ENCODE data around the gene NAP1L5.

NAP1L5 gene, protein sequence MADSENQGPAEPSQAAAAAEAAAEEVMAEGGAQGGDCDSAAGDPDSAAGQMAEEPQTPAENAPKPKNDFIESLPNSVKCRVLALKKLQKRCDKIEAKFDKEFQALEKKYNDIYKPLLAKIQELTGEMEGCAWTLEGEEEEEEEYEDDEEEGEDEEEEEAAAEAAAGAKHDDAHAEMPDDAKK

GRCh38 chr4:88697588-88698329 lies at the start of gene NAP1L5:
TSS of gene NAP1L5 (minus strand) at chr4:88697829. CDS start at chr4:88697754, 75 bp downstream.
- in situ Hi-C loops (cut with MboI; ENCODE audit: low sequenced_read_pairs), result no loop called here
- peak; percentile 73 to 77 for DNase-seq (ENCODE audit: low spot score in 2 of 2)
- Histone ChIP-seq H3K9me3 (no peaks in the 10 kb centered on the region), H3K4me1 (peaks cover 6% of the 10 kb centered on the region; the same call in 1 of the 2 replicates), H3K36me3 (replicated peaks) (no peaks in the 10 kb centered on the region), H3K4me3 (peak within 1 kb of the TSS; percentile 79), H3K27me3 (ENCODE audit: low read depth) (no peaks in the 10 kb centered on the region)

GRCh38 chr4:88747351-88747750 lies 49.7 kb upstream of the NAP1L5 start:
- no peak for DNase-seq (ENCODE audit: low spot score in 2 of 2)
- Histone ChIP-seq H3K4me1 (peaks cover 3% of the 10 kb centered on the region; the same call in 1 of the 2 replicates), H3K36me3 (replicated peaks) (peaks cover 16% of the 10 kb centered on the region), H3K27me3 (ENCODE audit: low read depth) (no peaks in the 10 kb centered on the region), H3K4me3 (no peak overlapping the region), H3K9me3 (no peaks in the 10 kb centered on the region)
- in situ Hi-C loops (cut with MboI; ENCODE audit: low sequenced_read_pairs), result no loop called here

- no peaks in the 10 kb centered on the region for H3K9me3 ChIP-seq
- no peaks in the 10 kb centered on the region for H3K27me3 ChIP-seq (ENCODE audit: low read depth)
- H3K36me3 ChIP-seq (replicated peaks), result peaks cover 16% of the 10 kb centered on the region
- in situ Hi-C loops (cut with MboI; ENCODE audit: low sequenced_read_pairs), result no loop called here
- no peak overlapping the region for H3K4me3 ChIP-seq
- DNase-seq (ENCODE audit: low spot score in 2 of 2), result no peak
- no peaks in the 10 kb centered on the region; the same call in 1 of the 2 replicates for H3K4me1 ChIP-seq
Measured at GRCh38 chr4:88746206-88746605, 48.6 kb upstream of the NAP1L5 start.

DNA sequence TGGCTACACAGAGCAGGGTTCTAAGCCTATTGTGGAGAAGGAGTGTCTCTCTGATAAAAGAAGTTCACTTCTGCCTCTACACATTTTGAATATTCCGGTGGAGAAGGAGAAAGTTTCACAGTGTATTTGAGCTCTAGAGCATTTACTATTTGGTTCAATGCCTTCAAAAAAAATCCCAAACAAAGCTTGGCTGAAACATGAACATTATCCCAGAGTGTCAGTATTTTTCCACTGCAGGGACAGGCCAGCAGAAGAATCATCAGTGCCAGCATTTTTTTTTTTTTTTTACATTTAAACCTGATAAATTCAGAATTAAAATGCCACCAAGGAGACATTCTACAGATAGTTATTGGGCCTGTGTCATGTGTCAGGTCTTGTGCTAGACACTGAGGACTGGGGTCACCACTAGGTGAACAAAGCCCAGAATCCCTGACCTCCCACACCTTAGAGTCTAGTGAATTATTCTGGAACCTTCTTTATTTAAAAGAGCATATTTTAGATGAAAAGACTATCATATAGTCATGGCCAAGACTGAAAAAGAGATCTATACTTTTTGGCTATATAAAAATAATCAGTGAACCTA lies 48.0 kb upstream of the NAP1L5 start:
- no peak overlapping the region for H3K4me3 ChIP-seq
- in situ Hi-C loops (cut with MboI; ENCODE audit: low sequenced_read_pairs), result no loop called here
- no peaks in the 10 kb centered on the region for H3K9me3 ChIP-seq
- H3K27me3 ChIP-seq (ENCODE audit: low read depth), result no peaks in the 10 kb centered on the region
- H3K36me3 ChIP-seq (replicated peaks), result peaks cover 16% of the 10 kb centered on the region
- no peak for DNase-seq (ENCODE audit: low spot score in 2 of 2)
- no peaks in the 10 kb centered on the region; the same call in 1 of the 2 replicates for H3K4me1 ChIP-seq

DNA sequence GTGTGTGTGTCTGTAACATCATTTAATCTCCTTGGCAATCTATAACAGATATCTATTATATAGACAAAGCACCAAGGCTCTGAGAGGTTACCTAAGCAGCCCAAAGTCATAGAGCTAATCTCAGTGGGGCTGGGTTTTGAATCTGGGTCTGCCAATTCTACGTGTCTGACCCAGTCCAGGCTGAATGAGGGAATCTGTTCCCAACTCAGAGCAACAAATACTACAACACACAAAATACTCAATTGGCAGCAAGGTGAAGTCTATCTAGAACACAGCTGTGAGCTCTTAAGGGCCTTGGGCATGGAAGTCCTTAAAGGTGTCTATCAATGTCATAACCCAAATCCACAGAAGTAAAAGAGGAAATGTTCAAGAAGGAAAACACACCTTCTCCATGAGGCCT lies 47.5 kb upstream of the NAP1L5 start:
- H3K36me3 ChIP-seq (replicated peaks), result peaks cover 16% of the 10 kb centered on the region
- H3K4me1 ChIP-seq, result no peaks in the 10 kb centered on the region; the same call in 1 of the 2 replicates
- no peaks in the 10 kb centered on the region for H3K9me3 ChIP-seq
- in situ Hi-C loops (cut with MboI; ENCODE audit: low sequenced_read_pairs), result no loop called here
- H3K27me3 ChIP-seq (ENCODE audit: low read depth), result no peaks in the 10 kb centered on the region
- no peak for DNase-seq (ENCODE audit: low spot score in 2 of 2)
- H3K4me3 ChIP-seq, result no peak overlapping the region

- DNase-seq (ENCODE audit: low spot score in 2 of 2), result no peak
- in situ Hi-C loops (cut with MboI; ENCODE audit: low sequenced_read_pairs), result no loop called here
- Histone ChIP-seq H3K9me3 (no peaks in the 10 kb centered on the region), H3K27me3 (ENCODE audit: low read depth) (no peaks in the 10 kb centered on the region), H3K36me3 (replicated peaks) (peaks cover 15% of the 10 kb centered on the region), H3K4me1 (no peaks in the 10 kb centered on the region; the same call in 1 of the 2 replicates), H3K4me3 (no peak overlapping the region)
Measured at GRCh38 chr4:88744609-88745008, 47.0 kb upstream of the NAP1L5 start.

GRCh38 chr4:88743696-88744095 lies 46.1 kb upstream of the NAP1L5 start:
- in situ Hi-C loops (cut with MboI; ENCODE audit: low sequenced_read_pairs), result no loop called here
- Histone ChIP-seq H3K9me3 (no peaks in the 10 kb centered on the region), H3K4me3 (no peak overlapping the region), H3K4me1 (no peaks in the 10 kb centered on the region; the same call in 1 of the 2 replicates), H3K27me3 (ENCODE audit: low read depth) (no peaks in the 10 kb centered on the region), H3K36me3 (replicated peaks) (peaks cover 6% of the 10 kb centered on the region)
- DNase-seq (ENCODE audit: low spot score in 2 of 2), result no peak

- no peak for DNase-seq (ENCODE audit: low spot score in 2 of 2)
- no peaks in the 10 kb centered on the region for H3K27me3 ChIP-seq (ENCODE audit: low read depth)
- H3K4me3 ChIP-seq, result no peak overlapping the region
- H3K9me3 ChIP-seq, result no peaks in the 10 kb centered on the region
- no peaks in the 10 kb centered on the region for H3K36me3 ChIP-seq (replicated peaks)
- in situ Hi-C loops (cut with MboI; ENCODE audit: low sequenced_read_pairs), result no loop called here
- no peaks in the 10 kb centered on the region; the same call in 1 of the 2 replicates for H3K4me1 ChIP-seq
Measured at GRCh38 chr4:88742561-88742960, 44.9 kb upstream of the NAP1L5 start.

DNA sequence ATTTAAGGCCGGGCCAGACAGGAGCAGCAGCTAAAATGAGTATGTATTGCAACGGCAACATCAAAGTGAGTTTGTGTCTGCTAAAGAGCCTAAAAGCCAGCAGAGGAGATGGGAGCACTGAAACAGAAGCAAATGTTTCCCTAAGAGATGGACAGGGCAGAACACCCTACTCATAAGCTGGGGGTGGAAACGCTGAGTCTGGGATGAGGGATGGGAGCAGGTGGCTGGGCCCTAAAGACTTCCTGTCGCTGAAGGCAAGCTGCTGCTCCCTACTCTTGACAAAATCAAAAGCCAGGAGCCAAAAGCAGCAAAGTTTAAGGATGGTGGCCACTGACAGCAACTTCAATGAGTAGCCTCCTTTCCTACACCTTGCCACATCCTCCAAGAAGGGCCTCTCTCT lies 40.6 kb upstream of the NAP1L5 start:
- H3K9me3 ChIP-seq, result no peaks in the 10 kb centered on the region
- in situ Hi-C loops (cut with MboI; ENCODE audit: low sequenced_read_pairs), result no loop called here
- H3K4me1 ChIP-seq, result no peaks in the 10 kb centered on the region
- H3K36me3 ChIP-seq (replicated peaks), result no peaks in the 10 kb centered on the region
- H3K27me3 ChIP-seq (ENCODE audit: low read depth), result no peaks in the 10 kb centered on the region
- no peak overlapping the region for H3K4me3 ChIP-seq
- DNase-seq (ENCODE audit: low spot score in 2 of 2), result no peak

GRCh38 chr4:88737307-88737941 lies 39.8 kb upstream of the NAP1L5 start:
- no peaks in the 10 kb centered on the region for H3K9me3 ChIP-seq
- H3K36me3 ChIP-seq (replicated peaks), result no peaks in the 10 kb centered on the region
- DNase-seq (ENCODE audit: low spot score in 2 of 2), result no peak
- no peaks in the 10 kb centered on the region for H3K27me3 ChIP-seq (ENCODE audit: low read depth)
- in situ Hi-C loops (cut with MboI; ENCODE audit: low sequenced_read_pairs), result no loop called here
- no peak overlapping the region for H3K4me3 ChIP-seq
- H3K4me1 ChIP-seq, result no peaks in the 10 kb centered on the region

DNA sequence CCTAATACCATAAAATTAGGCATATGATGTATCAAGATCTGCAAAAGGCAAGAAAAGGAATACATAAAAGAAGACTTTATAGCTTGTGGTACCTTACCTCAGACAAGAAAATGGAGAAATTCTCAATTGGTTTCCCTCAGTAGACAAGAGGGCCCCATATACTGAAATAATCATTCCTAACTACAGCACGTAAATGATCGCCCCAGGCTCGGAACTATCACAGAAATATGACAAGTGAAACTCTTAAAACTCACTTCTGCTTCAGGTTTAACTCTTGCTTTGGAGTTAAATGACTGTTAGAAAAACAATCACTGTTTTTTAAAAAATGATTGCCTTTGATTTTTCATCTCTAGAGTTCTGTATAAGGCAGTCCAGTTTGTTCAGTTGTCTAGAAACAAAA lies 38.6 kb upstream of the NAP1L5 start:
- DNase-seq (ENCODE audit: low spot score in 2 of 2), result no peak
- Histone ChIP-seq H3K36me3 (replicated peaks) (no peaks in the 10 kb centered on the region), H3K4me1 (no peaks in the 10 kb centered on the region), H3K27me3 (ENCODE audit: low read depth) (no peaks in the 10 kb centered on the region), H3K4me3 (no peak overlapping the region), H3K9me3 (no peaks in the 10 kb centered on the region)
- in situ Hi-C loops (cut with MboI; ENCODE audit: low sequenced_read_pairs), result no loop called here

DNA sequence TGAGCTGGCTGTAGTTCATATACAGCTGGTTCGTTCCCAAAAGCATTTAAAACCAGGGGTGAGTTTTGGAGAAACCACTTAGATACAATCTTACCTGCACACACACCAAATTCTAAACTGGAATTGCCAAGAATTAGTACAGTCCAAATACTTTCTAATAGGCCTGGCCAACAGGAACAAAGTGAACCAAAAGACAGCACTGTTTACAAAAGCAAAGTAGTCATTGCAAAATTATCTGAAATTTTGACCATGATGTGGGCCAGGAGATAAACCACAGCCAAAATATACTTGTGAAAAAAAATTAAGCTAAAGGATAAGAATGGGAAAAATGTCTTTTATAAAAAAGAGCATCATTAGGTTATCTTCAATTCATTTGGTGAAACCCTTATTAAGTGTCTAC lies 37.9 kb upstream of the NAP1L5 start:
- H3K4me1 ChIP-seq, result no peaks in the 10 kb centered on the region
- H3K27me3 ChIP-seq (ENCODE audit: low read depth), result no peaks in the 10 kb centered on the region
- DNase-seq (ENCODE audit: low spot score in 2 of 2), result no peak
- H3K36me3 ChIP-seq (replicated peaks), result no peaks in the 10 kb centered on the region
- no peak overlapping the region for H3K4me3 ChIP-seq
- in situ Hi-C loops (cut with MboI; ENCODE audit: low sequenced_read_pairs), result no loop called here
- no peaks in the 10 kb centered on the region for H3K9me3 ChIP-seq

- no peak for DNase-seq (ENCODE audit: low spot score in 2 of 2)
- Histone ChIP-seq H3K27me3 (ENCODE audit: low read depth) (no peaks in the 10 kb centered on the region), H3K4me3 (no peak overlapping the region), H3K9me3 (no peaks in the 10 kb centered on the region), H3K36me3 (replicated peaks) (no peaks in the 10 kb centered on the region), H3K4me1 (no peaks in the 10 kb centered on the region)
- in situ Hi-C loops (cut with MboI; ENCODE audit: low sequenced_read_pairs), result no loop called here
Measured at GRCh38 chr4:88734403-88734949, 36.8 kb upstream of the NAP1L5 start.

Measured in HAP-1 (cell line).